ENCODE data around the gene NCOA4.
"Not testable (repeated sequence)": the region's sequence is repeated elsewhere in the genome, so short reads cannot be mapped to it uniquely, and the experiment has no call there.

NCOA4 gene

DNA sequence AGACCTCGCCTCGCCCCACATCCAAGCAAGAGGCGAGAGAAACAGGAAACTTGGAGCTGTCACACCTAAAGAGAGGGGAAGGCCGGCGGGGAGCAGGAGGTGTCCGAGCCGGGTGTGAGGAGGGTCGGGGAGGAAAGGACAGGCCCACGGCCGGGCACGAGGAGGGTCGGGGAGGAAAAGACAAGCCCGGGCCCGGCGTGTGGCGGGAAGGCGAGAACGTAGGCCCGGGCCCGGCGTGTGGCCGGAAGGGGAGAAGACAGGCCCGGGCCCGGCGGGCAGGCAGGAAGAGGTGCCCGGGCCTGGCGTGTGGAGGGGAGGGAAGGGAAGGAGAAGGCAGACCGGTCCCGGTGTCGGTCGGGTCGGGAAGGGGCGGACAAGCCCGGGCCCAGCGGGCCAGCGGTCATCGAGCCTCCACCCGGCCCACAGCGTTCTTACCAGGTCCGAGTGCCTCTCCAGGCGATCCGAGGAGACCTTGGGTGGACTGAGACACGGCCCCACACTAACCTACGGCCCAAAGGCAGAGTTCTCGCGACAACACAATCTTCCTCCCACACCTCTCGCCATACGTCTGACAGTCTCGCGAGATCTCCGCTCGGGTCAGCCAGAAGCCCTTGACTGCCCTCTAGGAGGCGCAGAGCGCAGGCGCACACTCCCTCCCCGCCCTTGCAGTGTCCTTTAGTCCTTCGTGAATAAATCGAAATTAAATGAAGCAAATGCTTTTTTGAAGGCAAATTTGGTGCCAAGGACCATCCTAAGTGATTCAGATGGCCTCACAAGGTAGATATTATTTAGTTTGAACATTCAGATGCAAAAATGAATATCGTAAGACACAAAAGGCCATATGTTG lies at the start of gene NCOA4:
TSS of gene NCOA4 (minus strand) at position 533 of the 847 bp plus-strand sequence. CDS start 13,943 bp downstream, outside the sequence.
- peak; percentile 92 to 93 for DNase-seq (ENCODE audit: low read depth in 2 of 2)

DNA sequence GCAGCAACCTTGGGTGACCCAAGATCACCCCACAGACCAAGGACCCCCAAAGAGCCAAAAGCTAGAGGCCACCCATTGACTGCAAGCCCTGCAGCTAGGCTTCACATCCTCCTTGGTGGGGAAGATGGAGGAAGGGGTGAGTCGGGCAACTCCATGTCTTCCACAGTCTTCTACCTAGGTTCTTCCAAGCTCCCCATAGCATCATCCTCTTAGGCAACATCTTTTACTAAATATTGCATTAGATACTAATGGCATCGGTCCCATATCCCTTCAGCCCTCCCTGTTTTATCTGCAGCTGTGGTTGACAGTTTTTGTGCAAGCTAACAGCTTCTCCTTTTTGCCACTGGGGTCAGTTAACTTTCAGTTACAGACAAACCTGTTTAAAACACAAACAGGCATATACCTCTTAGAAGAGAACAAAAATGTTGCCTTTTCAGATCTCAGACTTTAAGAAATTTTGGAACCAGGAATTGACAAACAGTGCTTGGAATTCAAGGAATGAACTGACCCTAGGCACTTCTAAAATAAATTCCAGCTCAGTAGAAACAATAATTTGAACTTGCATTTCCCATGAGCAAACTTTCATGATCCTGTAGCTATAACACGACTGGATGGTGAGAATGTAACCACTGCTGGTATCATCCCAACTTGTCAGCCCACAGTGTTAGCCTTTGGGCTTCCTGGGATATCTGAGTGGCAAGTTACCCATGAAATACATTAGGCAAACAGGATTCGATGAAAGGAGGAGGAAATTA lies 49.6 kb upstream of the NCOA4 start:
- no peak for DNase-seq (ENCODE audit: low read depth in 2 of 2)

DNA sequence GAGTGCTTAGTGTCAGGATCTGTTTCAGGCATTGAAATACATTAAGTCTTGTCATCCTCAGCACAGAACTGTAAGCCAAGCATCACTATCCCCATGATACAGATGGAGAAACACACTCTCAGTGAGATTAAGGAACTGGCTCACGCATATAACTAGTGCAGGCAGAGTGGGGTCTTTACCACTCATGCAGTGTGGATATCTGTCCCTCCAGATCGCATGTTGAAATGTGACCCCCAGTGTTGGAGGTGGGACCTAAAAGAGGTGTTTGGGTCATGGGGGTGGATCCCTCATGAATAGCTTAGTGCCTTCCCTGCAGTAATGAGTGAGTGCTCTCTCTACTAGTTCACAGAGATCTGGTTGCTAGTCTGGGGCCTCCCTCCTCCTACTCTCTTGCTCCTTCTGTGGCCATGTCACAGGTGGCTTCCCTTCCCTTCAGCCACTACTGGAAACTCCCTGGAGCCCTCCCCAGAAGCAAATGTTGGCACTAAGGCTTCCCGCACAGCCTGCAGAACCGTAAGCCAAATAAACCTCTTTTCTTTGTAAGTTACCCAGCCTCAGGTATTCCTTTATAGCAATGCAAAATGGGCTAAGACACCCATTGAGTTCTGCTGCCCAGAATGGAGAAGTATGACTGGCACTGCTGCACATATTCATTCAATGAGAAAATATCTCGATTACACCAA lies 47.4 kb upstream of the NCOA4 start:
- no peak for DNase-seq (ENCODE audit: low read depth in 2 of 2)

DNA sequence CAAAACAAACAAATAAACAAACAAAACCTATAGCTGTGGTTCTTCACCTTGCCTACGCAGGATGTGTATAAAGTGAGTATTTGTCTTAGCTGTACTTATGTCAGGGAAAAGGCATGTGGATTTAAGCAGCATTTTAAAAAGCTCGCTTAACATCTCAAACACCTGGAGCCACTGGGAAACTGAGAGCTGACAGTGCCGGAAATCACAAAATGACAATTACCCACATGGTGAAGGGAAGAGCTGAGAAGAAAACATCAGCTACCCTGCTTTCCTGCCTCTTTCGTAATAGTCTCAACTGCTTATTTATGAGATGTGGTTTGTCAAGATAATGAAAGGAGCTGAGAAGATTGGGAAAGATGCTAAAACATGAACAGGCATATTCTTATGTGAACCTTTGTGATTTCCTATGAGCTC lies 46.7 kb upstream of the NCOA4 start:
- no peak for DNase-seq (ENCODE audit: low read depth in 2 of 2)

DNA sequence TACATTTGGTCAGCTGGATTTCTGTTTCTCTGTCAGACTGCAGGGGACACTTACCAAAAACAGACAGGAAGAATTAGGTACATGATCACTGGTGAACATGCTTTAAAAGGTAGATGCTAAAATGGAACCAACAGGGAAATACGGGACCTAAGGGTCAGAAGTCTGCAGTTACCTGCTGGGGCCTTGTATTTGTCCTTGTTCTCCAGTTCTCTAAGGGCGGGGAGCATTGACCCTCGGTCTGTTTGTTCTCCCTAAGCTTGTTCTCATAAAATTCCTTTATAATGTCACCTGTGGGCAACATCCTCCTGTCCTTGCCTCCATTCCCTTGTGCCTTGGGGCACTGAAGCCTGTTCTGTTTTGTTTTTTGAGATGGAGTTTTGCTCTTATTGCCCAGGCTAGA lies 45.4 kb upstream of the NCOA4 start:
- DNase-seq (ENCODE audit: low read depth in 2 of 2): no peak

DNA sequence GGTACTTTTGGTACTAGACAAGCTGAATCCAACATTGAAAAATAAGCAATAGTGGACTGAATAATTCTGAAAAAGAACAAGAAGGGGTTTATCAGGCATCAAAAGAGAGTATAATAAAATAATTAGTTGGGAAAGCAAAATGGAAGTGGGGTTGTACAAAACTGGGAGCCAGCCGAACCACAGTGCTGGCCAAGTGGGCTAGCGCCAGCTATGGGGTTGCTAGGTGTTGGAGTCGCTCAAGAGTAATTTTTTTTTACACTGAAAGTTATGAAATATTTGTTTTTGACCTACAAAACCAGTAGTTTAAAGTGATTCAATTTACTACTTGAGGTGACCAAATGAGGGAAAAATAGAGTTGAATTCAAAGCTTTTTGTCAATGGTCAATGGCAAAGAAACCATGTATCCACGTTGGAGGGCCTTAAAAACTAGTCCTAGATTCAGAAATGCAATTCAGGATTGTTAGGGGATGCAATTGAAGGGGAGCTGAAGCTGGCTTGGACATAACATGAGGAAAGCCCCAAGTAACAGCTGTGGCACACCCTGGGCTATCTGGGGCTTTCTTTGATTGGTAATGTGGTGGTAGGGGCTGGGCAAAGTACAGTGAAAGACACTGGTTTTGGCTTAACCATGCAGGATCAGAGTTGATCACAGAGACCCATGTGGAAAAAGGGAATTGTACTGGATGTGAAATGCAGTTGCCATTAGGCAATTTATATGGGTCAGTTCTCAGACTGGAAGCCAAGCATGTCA lies 43.9 kb upstream of the NCOA4 start:
- no peak for DNase-seq (ENCODE audit: low read depth in 2 of 2)

DNA sequence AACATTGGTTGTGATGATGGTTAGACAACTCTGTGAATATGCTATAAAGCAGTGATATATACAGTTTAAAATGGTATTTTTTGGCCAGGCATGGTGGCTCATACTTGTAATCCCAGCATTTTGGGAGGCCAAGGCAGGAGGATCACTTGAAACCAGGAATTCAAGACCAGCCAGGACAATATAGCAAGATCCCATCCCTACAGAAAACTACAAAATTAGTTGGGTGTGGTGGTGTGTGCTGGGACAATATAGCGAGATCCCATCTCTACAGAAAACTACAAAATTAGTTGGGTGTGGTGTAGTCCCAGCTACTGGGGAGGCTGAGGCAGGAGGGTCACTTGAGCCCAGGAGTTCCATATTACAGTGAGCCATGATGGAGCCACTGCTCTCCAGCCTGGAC lies 43.1 kb upstream of the NCOA4 start:
- no peak for DNase-seq (ENCODE audit: low read depth in 2 of 2)

DNA sequence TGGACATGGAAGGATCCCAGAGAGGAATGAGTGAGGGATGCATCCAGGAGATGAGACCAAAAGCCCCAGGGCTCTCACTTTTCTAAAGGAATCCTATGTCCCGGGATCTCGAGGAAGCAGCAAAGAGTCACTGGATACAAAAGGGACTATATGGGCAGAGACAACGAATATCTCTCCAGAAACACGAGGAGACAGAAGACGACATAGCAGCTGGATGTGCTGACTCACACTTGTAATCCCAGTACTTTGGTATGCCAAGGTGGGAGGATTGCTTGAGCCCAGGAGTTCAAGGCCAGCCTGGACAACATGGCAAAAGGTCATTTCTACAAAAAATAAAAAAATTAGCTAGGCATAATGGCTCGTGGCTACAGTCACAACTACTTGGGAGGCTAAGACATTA lies 40.3 kb upstream of the NCOA4 start:
- no peak for DNase-seq (ENCODE audit: low read depth in 2 of 2)

DNA sequence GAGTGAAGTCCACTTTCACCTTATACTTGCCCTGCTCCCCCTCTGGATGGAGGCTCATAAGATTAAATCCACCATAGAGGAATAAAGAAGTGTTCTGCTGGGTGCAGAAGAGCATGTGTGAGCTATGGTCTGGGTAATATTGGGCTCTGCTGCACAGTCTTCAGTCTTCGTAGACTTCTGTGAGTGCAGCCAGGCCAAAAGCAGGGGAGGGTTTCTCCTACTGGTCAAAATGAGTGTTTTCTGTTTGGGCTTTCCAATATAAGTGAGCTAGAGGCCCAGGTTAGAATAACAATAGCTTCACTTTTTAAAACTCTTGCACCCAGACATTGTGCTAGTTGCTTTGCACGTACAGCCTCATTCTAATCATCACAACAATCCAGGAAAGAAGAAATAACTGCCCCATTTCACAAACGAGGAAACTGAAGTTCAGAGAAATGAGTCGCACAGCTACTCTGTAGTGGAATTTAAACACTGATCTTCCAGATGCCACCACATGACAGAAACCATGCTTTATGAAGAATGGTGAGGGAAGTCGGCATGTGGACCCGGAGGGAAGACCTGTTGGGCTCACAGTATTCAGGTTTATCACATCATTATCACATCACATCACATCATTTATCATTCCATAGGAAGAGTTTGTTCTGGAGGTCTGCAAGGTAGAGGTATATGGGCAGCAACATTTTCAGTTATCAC lies 39.5 kb upstream of the NCOA4 start:
- DNase-seq (ENCODE audit: low read depth in 2 of 2): no peak

DNA sequence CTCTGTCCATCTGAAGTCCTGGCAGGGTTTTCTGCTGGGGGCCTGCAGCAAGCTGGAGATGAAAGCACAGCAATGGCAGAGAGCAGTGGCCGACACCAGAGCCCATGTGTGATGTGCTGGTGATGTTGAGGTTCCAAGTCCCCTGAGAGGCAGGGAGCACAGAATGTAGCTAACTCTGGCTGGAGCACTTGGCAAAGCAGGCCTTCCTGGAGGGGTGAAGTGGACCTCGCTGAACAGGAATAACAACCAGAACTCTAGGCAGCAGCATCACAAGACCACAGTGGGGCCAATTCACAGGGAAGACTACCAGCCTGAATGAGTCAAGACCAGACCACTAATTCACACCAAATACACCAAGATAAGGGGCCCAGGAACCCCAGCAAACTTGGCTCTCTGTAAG lies 38.5 kb upstream of the NCOA4 start:
- DNase-seq (ENCODE audit: low read depth in 2 of 2): no peak

DNA sequence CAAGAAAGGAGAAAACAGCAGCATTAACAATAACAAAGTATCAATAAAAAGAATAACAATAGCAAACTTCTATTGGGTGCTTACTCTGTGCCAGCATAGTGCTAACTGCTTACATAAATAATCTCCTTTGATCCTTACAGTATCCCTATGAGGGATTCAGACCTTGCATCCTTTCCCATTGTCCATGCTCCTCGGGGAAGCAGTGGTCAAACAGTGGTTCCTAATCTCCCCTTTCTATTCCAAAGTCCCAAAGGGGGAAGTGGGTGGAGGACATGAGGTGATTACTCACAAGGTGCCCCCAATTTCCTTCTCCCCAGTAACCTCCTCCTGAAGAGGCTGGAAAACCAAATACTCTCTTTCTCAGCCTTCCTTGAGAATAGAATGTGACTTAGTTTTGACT lies 37.7 kb upstream of the NCOA4 start:
- no peak for DNase-seq (ENCODE audit: low read depth in 2 of 2)

DNA sequence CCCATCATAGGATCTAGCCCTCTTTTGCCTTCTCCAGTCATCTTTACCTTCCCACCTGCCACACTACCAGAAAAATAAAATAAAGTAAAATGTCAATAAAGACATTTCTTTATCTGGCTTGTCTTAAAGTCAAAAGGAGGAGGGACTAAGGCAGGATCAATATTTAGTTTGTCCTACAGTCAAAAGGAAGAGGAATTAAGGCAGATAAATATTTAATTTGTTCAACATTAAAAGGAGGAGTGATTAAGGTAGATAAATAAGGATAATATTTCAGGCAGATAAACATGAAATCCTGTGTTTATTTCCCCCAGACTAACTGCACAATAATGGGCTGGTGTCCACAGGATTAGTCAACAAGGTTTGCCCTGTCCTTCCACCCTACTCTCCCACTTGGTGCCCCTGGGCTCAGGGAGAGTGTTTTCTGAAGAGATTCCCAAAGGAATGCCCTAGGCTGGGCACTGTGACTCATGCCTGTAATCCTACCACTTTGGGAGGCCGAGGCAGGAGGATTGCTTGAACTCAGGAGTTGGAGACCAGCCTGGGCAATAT lies 33.9 kb upstream of the NCOA4 start:
- no peak for DNase-seq (ENCODE audit: low read depth in 2 of 2)

DNA sequence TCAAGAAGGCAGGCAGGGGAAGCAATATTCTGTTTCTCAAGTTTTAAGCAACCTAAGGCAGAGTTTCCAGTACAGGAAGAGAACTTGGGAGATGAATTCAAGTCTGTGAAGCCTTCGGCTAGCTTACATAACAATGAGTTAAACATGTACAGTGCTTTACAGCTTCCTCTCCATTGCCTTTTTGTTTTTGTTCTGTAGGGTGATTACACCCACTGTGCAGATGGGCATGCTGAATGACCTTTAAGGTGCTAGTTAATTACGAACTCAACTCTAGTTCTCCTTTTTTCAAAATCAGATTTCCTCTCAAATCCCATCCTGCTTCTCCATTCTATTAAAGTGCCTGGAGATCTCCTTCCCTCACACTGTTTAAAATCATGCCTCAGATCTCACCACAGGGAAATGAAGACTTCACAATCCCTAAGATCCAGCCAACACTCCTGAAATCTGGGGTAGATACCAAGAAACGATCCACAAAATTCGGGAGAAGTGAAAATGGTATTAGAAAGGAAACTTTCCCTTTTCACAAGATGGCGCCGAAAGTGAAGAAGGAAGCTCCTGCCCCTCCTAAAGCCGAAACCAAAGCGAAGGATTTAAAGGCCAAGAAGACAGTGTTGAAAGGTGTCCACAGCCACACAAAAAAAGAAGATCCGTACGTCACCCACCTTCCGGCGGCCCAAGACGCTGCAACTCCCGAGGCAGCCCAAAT lies 32.5 kb upstream of the NCOA4 start:
- no peak for DNase-seq (ENCODE audit: low read depth in 2 of 2)

DNA sequence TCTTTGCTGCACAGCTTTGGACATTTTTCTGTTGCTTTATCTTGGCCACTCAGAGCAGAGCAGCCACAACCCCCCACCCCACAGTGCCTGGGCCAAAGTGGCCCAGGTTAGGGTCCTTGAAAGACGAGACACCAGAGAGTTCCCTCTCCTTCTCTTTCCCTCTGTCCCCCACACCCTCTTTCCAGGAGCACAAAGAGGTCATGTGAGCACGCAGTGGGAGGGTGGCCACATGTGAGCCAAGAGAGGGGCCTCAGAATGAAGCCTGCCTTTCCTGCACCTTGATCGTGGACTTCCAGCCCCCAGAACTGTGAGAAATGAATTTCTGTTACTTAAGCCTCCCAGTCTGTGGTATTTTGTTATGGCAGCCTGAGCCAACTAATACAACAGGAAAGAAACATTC lies 30.3 kb upstream of the NCOA4 start:
- no peak for DNase-seq (ENCODE audit: low read depth in 2 of 2)

DNA sequence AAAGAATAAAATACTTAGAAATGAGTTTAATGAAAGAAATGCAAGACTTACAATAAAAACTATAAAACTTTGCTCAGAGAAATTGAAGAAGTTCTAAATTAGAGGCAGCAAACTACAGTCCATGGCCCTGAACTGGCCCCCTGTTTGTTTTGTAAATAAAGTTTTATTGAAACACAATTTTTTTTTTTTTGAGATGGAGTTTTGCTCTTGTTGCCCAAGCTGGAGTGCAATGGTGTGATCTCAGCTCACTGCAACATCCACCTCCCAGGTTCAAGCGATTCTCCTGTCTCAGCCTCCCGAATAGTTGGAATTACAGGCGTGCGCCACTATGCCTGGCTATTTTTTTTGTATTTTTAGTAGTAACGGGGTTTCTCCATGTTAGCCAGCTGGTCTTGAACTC lies 27.5 kb upstream of the NCOA4 start:
- not testable (repeated sequence) for DNase-seq (ENCODE audit: low read depth in 2 of 2)

DNA sequence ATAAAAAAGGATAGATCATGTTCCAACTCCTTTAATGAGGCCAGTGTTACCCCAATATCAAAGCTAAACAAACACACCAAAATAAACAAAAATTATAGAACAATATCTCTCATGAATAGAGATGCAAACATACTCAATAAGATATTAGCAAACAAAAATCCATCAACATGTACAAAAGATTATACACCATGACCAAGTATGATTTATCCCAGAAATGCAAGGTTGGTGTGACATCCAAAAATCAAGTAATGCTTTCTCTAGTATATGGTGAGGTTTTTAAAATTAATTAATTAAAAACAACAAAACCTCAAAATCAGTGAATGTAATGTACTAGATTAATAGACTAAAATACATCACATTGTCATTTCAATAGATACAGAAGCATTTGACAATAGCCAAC lies 26.6 kb upstream of the NCOA4 start:
- no peak for DNase-seq (ENCODE audit: low read depth in 2 of 2)

DNA sequence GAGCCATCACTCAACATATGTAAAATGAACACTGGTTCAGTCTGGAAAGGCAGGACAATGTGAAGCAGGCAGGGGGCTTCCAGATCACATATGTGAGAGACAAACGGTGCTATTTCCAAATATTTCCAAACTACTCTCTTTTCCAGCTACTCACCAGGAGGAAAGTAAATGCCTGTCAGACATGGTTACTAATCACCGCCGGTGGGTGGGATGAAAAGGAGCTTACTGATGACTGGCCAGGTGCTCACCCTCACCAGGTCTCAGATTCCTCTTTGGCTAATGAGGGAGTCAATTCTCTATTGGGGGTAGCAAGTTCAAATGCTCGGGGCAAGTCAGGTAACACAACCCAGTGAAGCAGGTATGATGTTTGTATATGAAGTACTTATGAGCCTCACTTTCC lies 25.3 kb upstream of the NCOA4 start:
- DNase-seq (ENCODE audit: low read depth in 2 of 2): no peak

DNA sequence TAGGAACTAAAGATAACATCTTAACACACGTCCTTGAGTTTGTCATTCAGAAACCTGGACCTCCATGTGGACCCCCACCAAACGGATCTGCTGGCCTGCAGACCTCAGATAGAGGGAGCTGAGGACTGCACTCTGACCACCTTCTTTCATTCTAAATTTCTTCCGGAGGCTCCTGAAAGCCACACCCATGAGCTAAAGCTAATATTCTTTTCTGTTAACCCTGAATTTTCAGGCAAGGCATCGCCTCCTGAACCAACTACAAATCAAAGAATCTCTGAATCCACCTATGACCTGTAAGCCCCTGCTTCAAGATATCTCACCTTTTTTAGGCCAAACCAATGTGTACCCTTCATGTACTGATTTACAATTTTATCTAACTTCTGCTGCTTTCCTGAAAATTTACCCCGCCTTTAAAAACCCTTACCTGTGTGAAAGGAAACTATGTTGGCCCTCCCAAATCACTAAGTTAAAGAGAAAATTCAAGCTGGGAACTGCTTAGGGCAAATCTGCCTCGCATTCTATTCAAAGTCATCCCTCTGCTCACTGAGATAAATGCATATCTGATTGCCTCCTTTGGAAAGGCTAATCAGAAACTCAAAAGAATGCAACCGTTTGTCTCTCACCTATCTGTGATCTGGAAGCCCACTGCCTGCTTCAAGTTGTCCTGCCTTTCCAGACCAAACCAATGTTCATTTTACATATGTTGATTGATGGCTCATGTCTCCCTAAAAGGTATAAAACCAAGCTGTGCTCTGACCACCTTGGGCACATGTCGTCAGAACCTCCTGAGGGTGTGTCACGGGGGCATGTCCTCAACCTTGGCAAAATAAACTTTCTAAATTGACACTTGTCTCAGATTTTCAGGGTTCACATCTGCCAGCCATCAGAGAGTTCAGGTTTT lies 23.4 kb upstream of the NCOA4 start:
- DNase-seq (ENCODE audit: low read depth in 2 of 2): no peak

DNA sequence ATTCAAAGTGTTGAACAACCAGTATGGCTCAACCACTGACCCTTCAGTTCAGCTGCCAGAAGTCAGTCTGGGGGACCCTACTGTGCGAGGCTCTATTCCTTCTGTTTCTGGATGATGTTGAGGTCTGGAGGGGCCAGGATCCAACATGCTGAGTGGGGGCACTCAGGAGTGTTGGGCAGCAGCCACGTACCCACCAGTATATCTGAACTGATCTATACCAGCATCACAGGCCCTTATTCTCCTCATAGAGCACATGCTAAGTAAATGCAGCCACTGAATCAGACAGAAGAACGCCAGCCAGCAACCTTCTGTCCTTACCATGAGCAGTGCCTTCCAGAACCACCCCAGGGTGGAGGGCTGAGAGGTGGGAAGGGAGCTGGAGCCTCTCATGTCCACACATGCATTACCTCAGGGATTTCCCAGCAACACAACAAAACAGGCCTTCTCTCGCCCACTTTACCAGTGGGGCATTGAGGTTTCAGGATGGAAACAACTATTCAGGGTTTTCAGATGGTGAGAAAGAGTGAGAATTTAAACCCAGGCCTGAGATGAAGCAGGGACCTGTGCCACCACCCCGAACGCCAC lies 22.5 kb upstream of the NCOA4 start:
- DNase-seq (ENCODE audit: low read depth in 2 of 2): no peak

Data from activated CD4-positive, alpha-beta T cell treated with anti-CD3 and anti-CD28 coated beads for 24 hours (primary cell).